Erythroblast (primary cell): Measurements from ENCODE around the gene SLC44A1.

Experiments used
- GATA1 ChIP-seq: IDR thresholded peaks from 2 replicates; pipeline ENCODE4 v1.6.1; 2011; ENCODE audit warnings: low read depth, mild to moderate bottlenecking, control low read depth, low read length, moderate library complexity
- POLR2A ChIP-seq: IDR thresholded peaks from 2 replicates; pipeline ENCODE4 v1.6.1; 2011; ENCODE audit warnings: mild to moderate bottlenecking, low read length

- no peak for TF ChIP-seq POLR2A
- TF ChIP-seq GATA1, result no peak
Observed at GRCh38 chr9:105241356-105242043, 3.0 kb upstream of the SLC44A1 start.
